ENCODE results near the gene SH2D1A. TPM values are rescaled to one million over a fixed set of nuclear protein-coding genes. Genes with fewer than 3 reads are reported as not detected.

The SH2D1A gene
- total RNA-seq, 4 donors from 2014 or later, result 0.19 to 0.25 TPM; not detected in 2

GRCh38 chrX:124362761-124363160, 16.4 kb downstream of the SH2D1A start:
- 62 to 83% methylated on average over 1 of the region's 1 CpG for WGBS, 2 donors
- no peak for TF ChIP-seq POLR2A (IDR thresholded peaks at IDR 0.05)
- TF ChIP-seq, protein P1, sequence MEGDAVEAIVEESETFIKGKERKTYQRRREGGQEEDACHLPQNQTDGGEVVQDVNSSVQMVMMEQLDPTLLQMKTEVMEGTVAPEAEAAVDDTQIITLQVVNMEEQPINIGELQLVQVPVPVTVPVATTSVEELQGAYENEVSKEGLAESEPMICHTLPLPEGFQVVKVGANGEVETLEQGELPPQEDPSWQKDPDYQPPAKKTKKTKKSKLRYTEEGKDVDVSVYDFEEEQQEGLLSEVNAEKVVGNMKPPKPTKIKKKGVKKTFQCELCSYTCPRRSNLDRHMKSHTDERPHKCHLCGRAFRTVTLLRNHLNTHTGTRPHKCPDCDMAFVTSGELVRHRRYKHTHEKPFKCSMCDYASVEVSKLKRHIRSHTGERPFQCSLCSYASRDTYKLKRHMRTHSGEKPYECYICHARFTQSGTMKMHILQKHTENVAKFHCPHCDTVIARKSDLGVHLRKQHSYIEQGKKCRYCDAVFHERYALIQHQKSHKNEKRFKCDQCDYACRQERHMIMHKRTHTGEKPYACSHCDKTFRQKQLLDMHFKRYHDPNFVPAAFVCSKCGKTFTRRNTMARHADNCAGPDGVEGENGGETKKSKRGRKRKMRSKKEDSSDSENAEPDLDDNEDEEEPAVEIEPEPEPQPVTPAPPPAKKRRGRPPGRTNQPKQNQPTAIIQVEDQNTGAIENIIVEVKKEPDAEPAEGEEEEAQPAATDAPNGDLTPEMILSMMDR (IDR thresholded peaks at IDR 0.05), result no peak
- no peak overlapping the region for H3K4me3 ChIP-seq (ENCODE audit: low read depth, poor library complexity, severe bottlenecking)
- DNase-seq (ENCODE audit: low spot score in 2 of 2), result no peak
- intact Hi-C loops (cut with DNase I; ENCODE audit: low total_unique reads), result no loop called here

GRCh38 chrX:124369722-124370121, 23.4 kb downstream of the SH2D1A start:
- intact Hi-C loops (cut with DNase I; ENCODE audit: low total_unique reads), result no loop called here
- TF ChIP-seq, protein P1 (IDR thresholded peaks at IDR 0.05), result no peak
- TF ChIP-seq POLR2A (IDR thresholded peaks at IDR 0.05), result no peak

GRCh38 chrX:124373348-124373747, 27.0 kb downstream of the SH2D1A start:
- TF ChIP-seq, protein P1 (IDR thresholded peaks at IDR 0.05), result no peak
- no peak for TF ChIP-seq POLR2A (IDR thresholded peaks at IDR 0.05)
- 64 to 68% methylated on average over 1 of the region's 1 CpG for WGBS, 2 donors

More at GRCh38 chrX:124369722-124370121, 23.4 kb downstream of the SH2D1A start:
- DNase-seq (ENCODE audit: low spot score in 2 of 2), result no peak
- H3K4me3 ChIP-seq (ENCODE audit: low read depth, poor library complexity, severe bottlenecking), result no peak overlapping the region

GRCh38 chrX:124378643-124379042, 32.3 kb downstream of the SH2D1A start:
- no peak overlapping the region for H3K4me3 ChIP-seq (ENCODE audit: low read depth, poor library complexity, severe bottlenecking)
- WGBS, 2 donors, result 41 to 47% methylated on average over 4 of the region's 4 CpGs
- DNase-seq (ENCODE audit: low spot score in 2 of 2), result no peak
- intact Hi-C loops (cut with DNase I; ENCODE audit: low total_unique reads), result no loop called here
- TF ChIP-seq, protein P1 (IDR thresholded peaks at IDR 0.05), result no peak
- no peak for TF ChIP-seq POLR2A (IDR thresholded peaks at IDR 0.05)

More at GRCh38 chrX:124373348-124373747, 27.0 kb downstream of the SH2D1A start:
- no peak for DNase-seq (ENCODE audit: low spot score in 2 of 2)
- H3K4me3 ChIP-seq (ENCODE audit: low read depth, poor library complexity, severe bottlenecking), result no peak overlapping the region
- intact Hi-C loops (cut with DNase I; ENCODE audit: low total_unique reads), result no loop called here

DNA sequence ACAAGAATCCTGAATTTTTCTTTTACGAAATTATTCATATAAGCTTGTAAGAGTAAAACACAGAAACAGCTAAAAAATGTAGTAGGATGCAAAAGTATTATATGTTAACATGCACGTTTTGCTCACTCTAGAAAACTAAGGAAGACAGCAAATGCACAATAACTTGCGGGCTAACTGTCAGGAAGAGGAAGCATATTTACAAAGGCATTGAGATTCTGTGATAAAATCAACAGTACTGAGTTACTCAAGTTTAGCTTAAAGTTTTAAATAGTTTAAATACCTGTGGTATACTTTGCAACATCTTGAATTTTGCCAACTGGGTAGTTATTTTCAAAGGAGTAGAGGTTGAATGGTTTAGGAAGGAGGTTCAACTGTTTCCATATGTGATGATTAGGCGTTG, 37.0 kb downstream of the SH2D1A start:
- WGBS, 2 donors, result 73 to 81% methylated on average over 4 of the region's 4 CpGs
- no peak for TF ChIP-seq POLR2A (IDR thresholded peaks at IDR 0.05)
- TF ChIP-seq, protein P1 (IDR thresholded peaks at IDR 0.05), result no peak
- intact Hi-C loops (cut with DNase I; ENCODE audit: low total_unique reads), result no loop called here
- no peak for DNase-seq (ENCODE audit: low spot score in 2 of 2)
- H3K4me3 ChIP-seq (ENCODE audit: low read depth, poor library complexity, severe bottlenecking), result no peak overlapping the region

DNA sequence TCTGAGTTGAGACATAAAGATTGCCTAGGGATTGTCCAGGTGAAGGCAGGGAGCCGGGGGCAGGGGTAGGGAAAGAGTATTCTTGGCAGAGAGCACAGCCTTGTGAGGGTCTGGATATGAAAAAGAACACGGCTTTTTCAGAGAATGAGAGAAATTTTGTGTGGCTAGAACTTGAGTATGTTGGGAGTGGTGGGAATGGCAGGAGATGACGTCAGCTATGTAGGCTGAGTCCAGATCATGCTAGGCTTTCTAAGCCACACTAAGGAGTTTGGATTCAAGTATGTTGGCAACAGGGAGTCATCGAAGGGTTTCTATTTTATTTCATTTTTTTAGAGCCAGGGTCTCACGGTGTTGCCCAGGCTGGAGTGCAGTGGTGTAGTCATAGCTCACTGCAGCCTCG, 40.0 kb downstream of the SH2D1A start:
- H3K4me3 ChIP-seq (ENCODE audit: low read depth, poor library complexity, severe bottlenecking), result no peak overlapping the region
- 68 to 90% methylated on average over 6 of the region's 6 CpGs for WGBS, 2 donors
- intact Hi-C loops (cut with DNase I; ENCODE audit: low total_unique reads), result no loop called here
- TF ChIP-seq, protein P1 (IDR thresholded peaks at IDR 0.05), result no peak
- TF ChIP-seq POLR2A (IDR thresholded peaks at IDR 0.05), result no peak
- no peak for DNase-seq (ENCODE audit: low spot score in 2 of 2)

All from lower leg skin (tissue), 4 donors.